K562 (cell line): ENCODE data around the gene ANP32B. TPM values are rescaled to one million over a fixed set of nuclear protein-coding genes. Genes with fewer than 3 reads are reported as not detected.

Source experiments
- EP300 ChIP-seq: IDR thresholded peaks from 2 replicates; pipeline ENCODE4 v1.6.1; 2012; ENCODE audit warnings: low read length, improper control_type of control experiment
- EP400 ChIP-seq: fragments of 450-650 bp; IDR thresholded peaks from 2 replicates; pipeline ENCODE4 v1.6.1; 2017; ENCODE audit warnings: antibody characterized with exemption, mild to moderate bottlenecking, moderate library complexity
- ETS2 ChIP-seq: IDR thresholded peaks from 2 replicates; pipeline ENCODE4 v1.6.1; 2016; ENCODE audit warnings: borderline replicate concordance, missing genetic modification characterization, mild to moderate bottlenecking, moderate library complexity, missing compliant biosample characterization; ENCODE audit not compliant: poor library complexity, severe bottlenecking
- HBP1 ChIP-seq: fragments of 450-650 bp; formaldehyde crosslinking; IDR thresholded peaks from 2 replicates; pipeline ENCODE4 v1.4.0; 2022; ENCODE audit warnings: missing genetic modification characterization
- PTBP1 ChIP-seq: fragments of 200-400 bp; formaldehyde crosslinking; IDR thresholded peaks from 2 replicates; pipeline ENCODE4 v1.6.1; 2017; ENCODE audit warnings: low read depth, low read length
- RERE ChIP-seq: sonication (generic); formaldehyde crosslinking; IDR thresholded peaks from 2 replicates; pipeline ENCODE4 v1.8.0; 2023; ENCODE audit warnings: missing genetic modification reagents, mild to moderate bottlenecking, borderline replicate concordance
- RREB1 ChIP-seq: fragments of 250-450 bp; sonication (Bioruptor Pico); IDR thresholded peaks from 2 replicates; pipeline ENCODE4 v1.4.0; 2020
- TAF9B ChIP-seq: fragments of 450-650 bp; IDR thresholded peaks from 2 replicates; pipeline ENCODE4 v1.6.1; 2018; ENCODE audit warnings: mild to moderate bottlenecking; ENCODE audit not compliant: partially characterized antibody
- TBP ChIP-seq: optimal IDR thresholded peaks from 2 replicates; pipeline ENCODE3; 2011; ENCODE audit warnings: low read depth, low read length, improper control_type of control experiment
- UBTF ChIP-seq, 2 experiments: IDR thresholded peaks; 2 replicates each; pipeline ENCODE4 v1.6.1; 2012; ENCODE audit warnings: improper control_type of control experiment in 2 of 2, low read depth in 2 of 2, low read length in 2 of 2, borderline replicate concordance in 1 of 2
- polyA plus RNA-seq, 8 experiments: library from polyadenylated mRNA; depleted of rRNA in 4 of 8; stranded (reverse) in 5 of 8; unstranded in 3 of 8; fragments of >200 nt; fragmentation: Nextera tagmentation in 2 of 8; fragmentation: Illumina TruSeq in 1 of 8; extraction: Ambion mirVana in 2 of 8; extraction: Trizol in 1 of 8; gene quantifications; 2 replicates each; pipeline versions ENCODE4 v1.2.1 to v1.2.3, GENCODE V29; 2011 to 2014; ENCODE audit warnings: inconsistent platforms in 1 of 8, missing spikeins in 1 of 8
- total RNA-seq, 7 experiments: library from RNA; depleted of rRNA in 6 of 7; stranded (reverse); fragments of >200 nt in 6 of 7; fragmentation: Illumina TruSeq in 2 of 7; extraction: Trizol in 2 of 7; gene quantifications; 2 replicates each; pipeline versions ENCODE4 v1.2.1 to v1.2.3, GENCODE V29; 2011 to 2021; ENCODE audit warnings: low replicate concordance in 1 of 7

The ANP32B gene
- total and polyA plus RNA-seq, 9 of the 15 experiments (the other 6 are each of a cell fraction or from before 2014, with no cell fraction given): 68.9 to 815 (median 141) TPM

GRCh38 chr9:98056269-98057137 lies 73.4 kb downstream of the ANP32B start, which contains the start of gene NANS (continued):
- no peak for TF ChIP-seq HBP1 (CRISPR knock-in tag)
- TF ChIP-seq RREB1 (CRISPR knock-in tag): no peak
- no peak for TF ChIP-seq EP300
- no peak for TF ChIP-seq ETS2 (tag)
- no peak for TF ChIP-seq RERE (CRISPR knock-in tag)
- peak; percentile 89; the same call in 1 of the 2 replicates for TF ChIP-seq EP400
- TF ChIP-seq PTBP1: no peak
- peak; percentile 93 for TF ChIP-seq TBP
- TF ChIP-seq TAF9B: peak; percentile 69
- peak; percentile 74 to 92; a peak in 3 of 4 replicates for TF ChIP-seq UBTF (IDR thresholded peaks at IDR 0.05; ENCODE audit: borderline replicate concordance in 1 of 2, low read depth in 2 of 2, low read length in 2 of 2)
